ENCODE data around the gene HUWE1. TPM values are rescaled to one million over a fixed set of nuclear protein-coding genes. Genes with fewer than 3 reads are reported as not detected.

Gene HUWE1
- total RNA-seq, 2 experiments from 2014 or later, result 116 to 269 TPM

- Histone ChIP-seq H3K79me2 (ENCODE audit: insufficient read depth, low read depth, low read length) (no peaks in the 10 kb centered on the region; the same call in 1 of the 2 replicates), H3K4me2 (ENCODE audit: low read length) (no peak overlapping the region), H3K9me2 (ENCODE audit: insufficient read depth, low read length) (no peaks in the 10 kb centered on the region), H2AFZ (ENCODE audit: low read length) (no peak overlapping the region), H3K9me3 (ENCODE audit: low read length) (no peaks in the 10 kb centered on the region), H3K27ac (ENCODE audit: low read depth, low read length, poor library complexity, severe bottlenecking) (no peak overlapping the region), H3K36me3 (ENCODE audit: insufficient read depth, low read length) (peaks cover 100% of the 10 kb centered on the region), H3K4me3 (ENCODE audit: low read depth, low read length, poor library complexity, severe bottlenecking) (no peak overlapping the region), H4K20me1 (ENCODE audit: insufficient read depth, low read length) (no peaks in the 10 kb centered on the region), H3K4me1 (ENCODE audit: insufficient read depth, low read length, poor library complexity, severe bottlenecking) (no peaks in the 10 kb centered on the region)
- TF ChIP-seq EZH2phosphoT487 (IDR thresholded peaks at IDR 0.05; ENCODE audit: borderline replicate concordance, low read depth, low read length) (no peak), CTCF (conservative IDR thresholded peaks at IDR 0.05; ENCODE audit: low read length) (no peak)
- intact Hi-C loops (cut with micrococcal nuclease; ENCODE audit: unreplicated experiment), result no loop called here
- no TSS peak for BruUV-seq (replicated peaks)
- CTCF ChIA-PET (ENCODE audit: unreplicated experiment), result no interaction called here
- no peak for DNase-seq (ENCODE audit: low spot score)
- POLR2A ChIA-PET, result interaction anchor here (0.6 kb wide), 1 partner anchor 139 kb away, joined by 6 read pairs; no protein-coding TSS in a partner anchor
Observed at GRCh38 chrX:53605004-53605403, 81.5 kb downstream of the HUWE1 start.

GRCh38 chrX:53599781-53600396 is 86.6 kb downstream of the HUWE1 start:
- no peak for DNase-seq (ENCODE audit: low spot score)
- H3K4me1 ChIP-seq (ENCODE audit: insufficient read depth, low read length, poor library complexity, severe bottlenecking), result no peaks in the 10 kb centered on the region
- BruUV-seq (replicated peaks), result no TSS peak
- no peak overlapping the region for H3K4me2 ChIP-seq (ENCODE audit: low read length)
- CTCF ChIA-PET (ENCODE audit: unreplicated experiment), result no interaction called here
- peaks cover 94% of the 10 kb centered on the region for H3K36me3 ChIP-seq (ENCODE audit: insufficient read depth, low read length)
- no peak overlapping the region for H2AFZ ChIP-seq (ENCODE audit: low read length)
- no peak overlapping the region for H3K27ac ChIP-seq (ENCODE audit: low read depth, low read length, poor library complexity, severe bottlenecking)
- H3K9me2 ChIP-seq (ENCODE audit: insufficient read depth, low read length), result no peaks in the 10 kb centered on the region
- TF ChIP-seq EZH2phosphoT487 (IDR thresholded peaks at IDR 0.05; ENCODE audit: borderline replicate concordance, low read depth, low read length), result no peak
- no peak for TF ChIP-seq CTCF (conservative IDR thresholded peaks at IDR 0.05; ENCODE audit: low read length)
- intact Hi-C loops (cut with micrococcal nuclease; ENCODE audit: unreplicated experiment), result no loop called here
- H3K4me3 ChIP-seq (ENCODE audit: low read depth, low read length, poor library complexity, severe bottlenecking), result no peak overlapping the region
- H4K20me1 ChIP-seq (ENCODE audit: insufficient read depth, low read length), result no peaks in the 10 kb centered on the region
- H3K79me2 ChIP-seq (ENCODE audit: insufficient read depth, low read depth, low read length), result no peaks in the 10 kb centered on the region
- no peaks in the 10 kb centered on the region for H3K9me3 ChIP-seq (ENCODE audit: low read length)
- POLR2A ChIA-PET, result no interaction called here

- no peak overlapping the region for H3K4me2 ChIP-seq (ENCODE audit: low read length)
- no peak overlapping the region for H2AFZ ChIP-seq (ENCODE audit: low read length)
- DNase-seq (ENCODE audit: low spot score), result no peak
- no peaks in the 10 kb centered on the region for H3K9me2 ChIP-seq (ENCODE audit: insufficient read depth, low read length)
- H3K27ac ChIP-seq (ENCODE audit: low read depth, low read length, poor library complexity, severe bottlenecking), result no peak overlapping the region
- no peaks in the 10 kb centered on the region for H4K20me1 ChIP-seq (ENCODE audit: insufficient read depth, low read length)
- ChIA-PET CTCF (ENCODE audit: unreplicated experiment) (interaction anchor here (0.6 kb wide), 2 partner anchors 23 to 304 kb away, joined by 3 read pairs; no protein-coding TSS in a partner anchor), POLR2A (interaction anchor here (0.6 kb wide), 1 partner anchor 71 kb away, joined by 3 read pairs; no protein-coding TSS in a partner anchor)
- no peak overlapping the region for H3K4me3 ChIP-seq (ENCODE audit: low read depth, low read length, poor library complexity, severe bottlenecking)
- no peaks in the 10 kb centered on the region for H3K9me3 ChIP-seq (ENCODE audit: low read length)
- no TSS peak for BruUV-seq (replicated peaks)
- intact Hi-C loops (cut with micrococcal nuclease; ENCODE audit: unreplicated experiment), result no loop called here
- no peak for TF ChIP-seq EZH2phosphoT487 (IDR thresholded peaks at IDR 0.05; ENCODE audit: borderline replicate concordance, low read depth, low read length)
- no peak for TF ChIP-seq CTCF (conservative IDR thresholded peaks at IDR 0.05; ENCODE audit: low read length)
- peaks cover 92% of the 10 kb centered on the region for H3K36me3 ChIP-seq (ENCODE audit: insufficient read depth, low read length)
- no peaks in the 10 kb centered on the region for H3K79me2 ChIP-seq (ENCODE audit: insufficient read depth, low read depth, low read length)
- H3K4me1 ChIP-seq (ENCODE audit: insufficient read depth, low read length, poor library complexity, severe bottlenecking), result no peaks in the 10 kb centered on the region
Observed at GRCh38 chrX:53598169-53598568, 88.3 kb downstream of the HUWE1 start.
